ENCODE results near the gene ARHGEF2.

The ARHGEF2 gene

DNA sequence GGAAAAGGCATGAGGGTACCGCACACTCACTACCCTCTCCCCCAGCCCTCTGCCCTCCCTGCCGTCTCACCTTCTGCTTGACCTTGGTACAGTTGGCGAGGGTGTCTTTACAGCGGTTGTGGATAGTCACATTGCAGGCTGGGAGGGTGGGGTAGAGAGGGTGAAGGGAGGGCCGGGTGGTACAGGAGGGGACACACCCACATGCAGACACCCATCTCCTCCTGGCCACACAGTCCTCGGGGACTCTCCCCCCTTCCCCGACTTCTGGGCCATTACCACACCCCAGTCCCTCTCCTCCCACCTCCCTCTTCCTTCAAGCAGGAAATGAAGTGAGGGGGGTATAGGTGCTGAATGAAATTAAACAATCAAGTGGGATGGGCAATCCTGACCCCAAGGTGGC, 11.6 kb downstream of the ARHGEF2 start:
- no peak for DNase-seq (ENCODE audit: low read depth)
- TF ChIP-seq, protein P1, sequence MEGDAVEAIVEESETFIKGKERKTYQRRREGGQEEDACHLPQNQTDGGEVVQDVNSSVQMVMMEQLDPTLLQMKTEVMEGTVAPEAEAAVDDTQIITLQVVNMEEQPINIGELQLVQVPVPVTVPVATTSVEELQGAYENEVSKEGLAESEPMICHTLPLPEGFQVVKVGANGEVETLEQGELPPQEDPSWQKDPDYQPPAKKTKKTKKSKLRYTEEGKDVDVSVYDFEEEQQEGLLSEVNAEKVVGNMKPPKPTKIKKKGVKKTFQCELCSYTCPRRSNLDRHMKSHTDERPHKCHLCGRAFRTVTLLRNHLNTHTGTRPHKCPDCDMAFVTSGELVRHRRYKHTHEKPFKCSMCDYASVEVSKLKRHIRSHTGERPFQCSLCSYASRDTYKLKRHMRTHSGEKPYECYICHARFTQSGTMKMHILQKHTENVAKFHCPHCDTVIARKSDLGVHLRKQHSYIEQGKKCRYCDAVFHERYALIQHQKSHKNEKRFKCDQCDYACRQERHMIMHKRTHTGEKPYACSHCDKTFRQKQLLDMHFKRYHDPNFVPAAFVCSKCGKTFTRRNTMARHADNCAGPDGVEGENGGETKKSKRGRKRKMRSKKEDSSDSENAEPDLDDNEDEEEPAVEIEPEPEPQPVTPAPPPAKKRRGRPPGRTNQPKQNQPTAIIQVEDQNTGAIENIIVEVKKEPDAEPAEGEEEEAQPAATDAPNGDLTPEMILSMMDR (IDR thresholded peaks at IDR 0.05; ENCODE audit: control insufficient read depth, extremely low read depth, insufficient read depth) = no peak

DNA sequence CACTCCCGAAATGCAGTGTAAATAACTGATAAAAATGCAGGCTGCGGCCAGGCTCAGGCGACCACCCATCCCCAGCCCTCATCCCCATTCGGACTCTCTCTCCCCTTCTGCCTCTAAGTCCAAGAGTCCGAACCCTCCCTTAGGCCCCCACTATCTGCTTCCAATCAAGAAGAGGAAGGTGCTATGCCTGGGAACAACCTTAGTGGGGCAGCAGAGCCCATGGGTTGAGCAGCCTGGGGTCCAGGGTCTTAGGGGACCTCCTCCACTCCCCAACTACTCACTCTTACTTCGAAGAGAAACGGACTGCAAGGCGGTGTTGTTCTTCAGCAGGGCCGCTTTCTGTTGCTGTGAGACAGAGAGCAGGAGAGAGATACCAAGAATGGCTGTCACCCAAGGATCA, 12.2 kb downstream of the ARHGEF2 start:
- TF ChIP-seq, protein P1 (IDR thresholded peaks at IDR 0.05; ENCODE audit: control insufficient read depth, extremely low read depth, insufficient read depth) = no peak
- DNase-seq (ENCODE audit: low read depth) = no peak
- H3K4me3 ChIP-seq (ENCODE audit: low read depth, low read length) = no peak overlapping the region

More for the DNA sequence above, 11.6 kb downstream of the ARHGEF2 start:
- H3K4me3 ChIP-seq (ENCODE audit: low read depth, low read length) = no peak overlapping the region

DNA sequence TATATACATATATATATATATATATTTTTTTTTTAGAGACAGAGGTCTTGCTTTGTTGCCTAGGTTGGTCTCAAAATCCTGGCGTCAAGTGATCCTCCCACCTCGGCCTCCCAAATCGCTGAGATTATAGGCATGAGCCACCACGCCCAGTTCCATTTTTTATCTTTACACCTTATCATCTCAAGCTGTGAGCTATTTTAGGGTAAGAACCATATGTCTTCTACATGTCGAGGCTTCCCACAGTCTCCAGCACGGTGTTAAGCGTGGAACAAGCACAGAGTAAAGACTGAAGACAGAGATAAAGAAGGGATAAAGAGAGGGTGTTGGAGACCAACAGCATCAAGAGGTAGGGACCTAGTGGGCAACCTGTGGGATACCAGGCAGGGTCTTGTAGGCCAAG, 14.2 kb downstream of the ARHGEF2 start:
- H3K4me3 ChIP-seq (ENCODE audit: low read depth, low read length) = no peak overlapping the region
- no peak for DNase-seq (ENCODE audit: low read depth)
- TF ChIP-seq, protein P1 (IDR thresholded peaks at IDR 0.05; ENCODE audit: control insufficient read depth, extremely low read depth, insufficient read depth) = no peak

DNA sequence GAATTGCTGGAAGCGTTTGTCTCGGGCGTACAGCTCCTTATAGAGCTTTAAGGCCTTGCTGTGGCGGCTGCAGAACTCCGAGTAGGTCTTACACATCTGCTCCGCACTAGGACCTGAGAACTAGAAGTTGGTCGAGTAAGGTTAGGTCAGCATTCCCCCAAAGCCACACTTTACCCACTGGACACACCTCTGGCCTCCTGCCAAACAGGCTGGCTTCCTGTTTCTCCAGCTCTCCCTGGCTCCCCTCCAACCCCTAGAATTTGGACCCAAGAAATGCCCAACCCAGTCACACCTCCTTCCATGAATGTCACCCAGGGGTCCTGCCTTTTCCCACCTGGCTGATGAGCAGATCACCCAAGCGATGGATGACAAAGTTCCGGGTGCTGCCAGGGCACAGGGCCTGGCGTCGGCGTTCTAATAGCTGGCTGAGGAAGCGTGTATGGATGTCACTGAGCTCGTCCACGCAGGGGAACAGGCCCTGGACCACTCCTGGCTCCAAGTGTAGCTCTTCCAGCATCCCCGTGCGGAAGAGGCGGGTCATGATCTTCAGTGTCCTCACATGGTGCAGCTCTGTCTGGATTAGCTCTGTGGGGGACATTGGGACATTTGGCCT, 15.6 kb downstream of the ARHGEF2 start:
- H3K4me3 ChIP-seq (ENCODE audit: low read depth, low read length) = no peak overlapping the region
- no peak for DNase-seq (ENCODE audit: low read depth)
- TF ChIP-seq, protein P1 (IDR thresholded peaks at IDR 0.05; ENCODE audit: control insufficient read depth, extremely low read depth, insufficient read depth) = no peak

DNA sequence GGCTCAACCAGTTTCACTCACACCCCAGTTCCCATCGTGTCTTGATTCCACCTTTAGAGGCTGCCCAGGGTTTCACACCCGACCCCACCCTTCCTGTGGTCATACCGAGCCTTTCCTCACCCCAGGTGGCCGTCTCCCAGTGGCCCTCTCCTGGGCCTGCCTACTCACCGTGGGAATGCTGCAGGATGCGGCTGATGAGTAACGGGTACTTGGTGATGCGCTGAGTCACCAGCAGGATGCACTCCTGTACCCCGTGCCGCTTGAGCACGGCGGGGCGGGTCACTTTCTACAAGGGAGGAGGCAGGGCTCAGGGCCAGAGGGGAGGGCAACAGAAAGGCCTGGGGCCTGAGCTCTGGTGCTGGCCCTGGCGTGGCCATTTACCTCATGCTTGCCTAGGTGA, 16.4 kb downstream of the ARHGEF2 start:
- TF ChIP-seq, protein P1 (IDR thresholded peaks at IDR 0.05; ENCODE audit: control insufficient read depth, extremely low read depth, insufficient read depth) = no peak
- no peak overlapping the region for H3K4me3 ChIP-seq (ENCODE audit: low read depth, low read length)
- DNase-seq (ENCODE audit: low read depth) = no peak

DNA sequence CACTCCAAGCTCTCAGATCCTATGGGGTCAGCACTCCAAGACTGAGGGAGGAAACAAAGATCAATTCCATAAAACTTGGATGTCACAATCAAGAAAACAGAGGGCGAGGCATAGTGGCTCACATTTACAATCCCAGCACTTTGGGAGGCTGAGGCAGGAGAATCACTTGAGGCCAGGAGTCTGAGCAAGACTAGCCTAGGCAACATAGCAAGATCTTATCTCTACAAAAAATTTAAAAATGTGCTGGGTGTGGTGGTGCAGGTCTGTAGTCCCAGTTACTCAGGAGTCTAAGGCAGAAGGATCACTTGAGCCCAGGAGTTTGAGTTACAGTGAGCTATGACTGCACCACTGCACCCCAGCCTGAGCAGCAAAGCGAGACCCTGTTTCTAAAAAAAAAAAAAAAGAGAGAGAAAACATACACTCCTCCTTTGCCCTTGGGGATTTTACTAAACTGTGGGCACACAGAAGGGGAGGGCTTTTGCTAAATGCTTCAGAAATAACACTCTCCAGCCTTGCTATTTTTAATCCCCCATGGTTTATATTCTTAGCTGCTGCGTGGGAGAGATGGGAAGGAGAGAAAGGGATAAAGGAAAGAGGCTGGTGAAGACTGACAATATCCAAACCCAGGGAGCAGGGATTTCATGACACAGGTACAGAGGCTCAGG, 18.1 kb downstream of the ARHGEF2 start:
- TF ChIP-seq, protein P1 (IDR thresholded peaks at IDR 0.05; ENCODE audit: control insufficient read depth, extremely low read depth, insufficient read depth) = no peak
- H3K4me3 ChIP-seq (ENCODE audit: low read depth, low read length) = no peak overlapping the region
- DNase-seq (ENCODE audit: low read depth) = no peak

All from LNCaP clone FGC (cell line).